ENCODE results near the gene LMNB1.
"Not testable (repeated sequence)": the region's sequence is repeated elsewhere in the genome, so short reads cannot be mapped to it uniquely, and the experiment has no call there.

LMNB1 gene, protein sequence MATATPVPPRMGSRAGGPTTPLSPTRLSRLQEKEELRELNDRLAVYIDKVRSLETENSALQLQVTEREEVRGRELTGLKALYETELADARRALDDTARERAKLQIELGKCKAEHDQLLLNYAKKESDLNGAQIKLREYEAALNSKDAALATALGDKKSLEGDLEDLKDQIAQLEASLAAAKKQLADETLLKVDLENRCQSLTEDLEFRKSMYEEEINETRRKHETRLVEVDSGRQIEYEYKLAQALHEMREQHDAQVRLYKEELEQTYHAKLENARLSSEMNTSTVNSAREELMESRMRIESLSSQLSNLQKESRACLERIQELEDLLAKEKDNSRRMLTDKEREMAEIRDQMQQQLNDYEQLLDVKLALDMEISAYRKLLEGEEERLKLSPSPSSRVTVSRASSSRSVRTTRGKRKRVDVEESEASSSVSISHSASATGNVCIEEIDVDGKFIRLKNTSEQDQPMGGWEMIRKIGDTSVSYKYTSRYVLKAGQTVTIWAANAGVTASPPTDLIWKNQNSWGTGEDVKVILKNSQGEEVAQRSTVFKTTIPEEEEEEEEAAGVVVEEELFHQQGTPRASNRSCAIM

DNA sequence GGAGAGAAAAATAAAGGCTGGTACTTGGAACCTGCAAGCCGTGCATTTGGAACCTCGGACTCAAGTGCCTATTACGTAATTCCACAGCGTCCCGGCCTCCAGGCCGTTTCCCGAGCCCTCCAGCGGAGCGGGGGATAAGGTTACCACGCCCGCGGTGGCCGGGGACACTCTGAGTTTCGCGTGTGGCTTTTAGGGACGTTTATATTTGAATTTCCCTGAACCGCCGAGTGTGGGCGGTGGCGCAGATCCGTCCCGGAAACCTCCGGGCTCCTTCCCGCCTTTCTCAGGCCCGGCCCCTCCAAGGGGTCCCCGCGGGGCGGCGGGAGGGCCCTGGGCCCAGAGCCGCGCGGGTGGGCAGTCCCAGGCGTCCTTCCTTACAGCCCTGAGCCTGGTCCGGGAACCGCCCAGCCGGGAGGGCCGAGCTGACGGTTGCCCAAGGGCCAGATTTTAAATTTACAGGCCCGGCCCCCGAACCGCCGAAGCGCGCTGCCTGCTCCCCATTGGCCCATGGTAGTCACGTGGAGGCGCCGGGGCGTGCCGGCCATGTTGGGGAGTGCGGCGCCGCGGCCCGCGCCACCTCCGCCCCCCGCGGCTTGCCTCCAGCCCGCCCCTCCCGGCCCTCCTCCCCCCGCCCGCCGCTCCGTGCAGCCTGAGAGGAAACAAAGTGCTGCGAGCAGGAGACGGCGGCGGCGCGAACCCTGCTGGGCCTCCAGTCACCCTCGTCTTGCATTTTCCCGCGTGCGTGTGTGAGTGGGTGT lies at the start of gene LMNB1:
LMNB1 (plus strand) TSS at position 638 of the 758 bp plus-strand sequence. CDS start 373 bp downstream, outside the sequence.
- peak; percentile 99 for DNase-seq (ENCODE audit: low read depth)
- peak within 1 kb of the TSS; percentile 84 for H3K4me3 ChIP-seq (ENCODE audit: low read depth, low read length)
- TF ChIP-seq, protein P1, sequence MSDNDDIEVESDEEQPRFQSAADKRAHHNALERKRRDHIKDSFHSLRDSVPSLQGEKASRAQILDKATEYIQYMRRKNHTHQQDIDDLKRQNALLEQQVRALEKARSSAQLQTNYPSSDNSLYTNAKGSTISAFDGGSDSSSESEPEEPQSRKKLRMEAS (IDR thresholded peaks at IDR 0.05; ENCODE audit: low read depth, low read length) = peak; percentile 97
- peak; percentile 56 for TF ChIP-seq POLR2A (IDR thresholded peaks at IDR 0.05; ENCODE audit: extremely low read depth, insufficient read length)
- TF ChIP-seq, protein P2, sequence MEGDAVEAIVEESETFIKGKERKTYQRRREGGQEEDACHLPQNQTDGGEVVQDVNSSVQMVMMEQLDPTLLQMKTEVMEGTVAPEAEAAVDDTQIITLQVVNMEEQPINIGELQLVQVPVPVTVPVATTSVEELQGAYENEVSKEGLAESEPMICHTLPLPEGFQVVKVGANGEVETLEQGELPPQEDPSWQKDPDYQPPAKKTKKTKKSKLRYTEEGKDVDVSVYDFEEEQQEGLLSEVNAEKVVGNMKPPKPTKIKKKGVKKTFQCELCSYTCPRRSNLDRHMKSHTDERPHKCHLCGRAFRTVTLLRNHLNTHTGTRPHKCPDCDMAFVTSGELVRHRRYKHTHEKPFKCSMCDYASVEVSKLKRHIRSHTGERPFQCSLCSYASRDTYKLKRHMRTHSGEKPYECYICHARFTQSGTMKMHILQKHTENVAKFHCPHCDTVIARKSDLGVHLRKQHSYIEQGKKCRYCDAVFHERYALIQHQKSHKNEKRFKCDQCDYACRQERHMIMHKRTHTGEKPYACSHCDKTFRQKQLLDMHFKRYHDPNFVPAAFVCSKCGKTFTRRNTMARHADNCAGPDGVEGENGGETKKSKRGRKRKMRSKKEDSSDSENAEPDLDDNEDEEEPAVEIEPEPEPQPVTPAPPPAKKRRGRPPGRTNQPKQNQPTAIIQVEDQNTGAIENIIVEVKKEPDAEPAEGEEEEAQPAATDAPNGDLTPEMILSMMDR (IDR thresholded peaks at IDR 0.05; ENCODE audit: low read depth, low read length) = no peak
- peak; percentile 62; the same call in 1 of the 2 replicates for TF ChIP-seq MYC (IDR thresholded peaks at IDR 0.05; ENCODE audit: low read depth, low read length)

DNA sequence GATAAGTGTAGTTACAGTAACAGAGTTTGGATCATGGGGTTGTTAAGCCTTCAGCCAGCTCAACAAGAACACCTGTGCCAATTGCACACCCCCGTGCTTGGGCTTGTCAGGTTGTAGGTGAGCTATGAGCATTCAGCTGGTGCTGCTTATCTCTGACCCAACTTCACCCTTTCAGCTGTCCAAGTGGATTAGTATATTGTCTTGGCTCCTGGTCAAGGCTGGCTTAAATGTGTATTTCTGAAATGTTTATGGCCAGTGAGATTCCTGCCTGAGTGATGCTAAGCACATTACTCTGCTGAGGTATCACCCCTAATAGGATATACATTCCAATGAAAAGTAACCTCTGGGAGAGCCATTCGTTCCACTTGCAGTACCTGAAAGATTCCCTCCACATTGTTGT lies 44.2 kb upstream of the LMNB1 start:
- no peak for DNase-seq (ENCODE audit: low read depth)
- TF ChIP-seq MYC (IDR thresholded peaks at IDR 0.05; ENCODE audit: low read depth, low read length) (no peak), POLR2A (IDR thresholded peaks at IDR 0.05; ENCODE audit: extremely low read depth, insufficient read length) (no peak)
- TF ChIP-seq, protein P1 (IDR thresholded peaks at IDR 0.05; ENCODE audit: low read depth, low read length) = no peak
- TF ChIP-seq, protein P2 (IDR thresholded peaks at IDR 0.05; ENCODE audit: low read depth, low read length) = no peak
- no peak overlapping the region for H3K4me3 ChIP-seq (ENCODE audit: low read depth, low read length)

DNA sequence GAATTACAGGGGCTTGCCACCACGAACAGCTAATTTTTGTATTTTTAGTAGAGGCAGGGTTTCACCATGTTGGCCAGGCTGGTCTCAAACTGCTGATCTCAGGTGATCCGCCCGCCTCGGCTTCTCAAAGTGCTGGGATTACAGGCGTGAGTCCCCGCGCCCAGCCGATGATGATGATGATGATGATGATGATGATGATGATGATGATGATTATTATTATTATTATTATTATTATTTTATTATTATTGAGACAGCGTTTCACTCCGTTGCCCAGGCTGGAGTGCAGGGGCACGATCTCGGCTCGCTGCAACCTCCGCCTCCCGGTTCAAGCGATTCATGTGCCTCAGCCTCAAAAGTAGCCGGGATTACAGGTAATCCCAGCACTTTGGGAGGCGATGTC lies 42.4 kb upstream of the LMNB1 start:
- not testable (repeated sequence) for H3K4me3 ChIP-seq (ENCODE audit: low read depth, low read length); DNase-seq (ENCODE audit: low read depth)

DNA sequence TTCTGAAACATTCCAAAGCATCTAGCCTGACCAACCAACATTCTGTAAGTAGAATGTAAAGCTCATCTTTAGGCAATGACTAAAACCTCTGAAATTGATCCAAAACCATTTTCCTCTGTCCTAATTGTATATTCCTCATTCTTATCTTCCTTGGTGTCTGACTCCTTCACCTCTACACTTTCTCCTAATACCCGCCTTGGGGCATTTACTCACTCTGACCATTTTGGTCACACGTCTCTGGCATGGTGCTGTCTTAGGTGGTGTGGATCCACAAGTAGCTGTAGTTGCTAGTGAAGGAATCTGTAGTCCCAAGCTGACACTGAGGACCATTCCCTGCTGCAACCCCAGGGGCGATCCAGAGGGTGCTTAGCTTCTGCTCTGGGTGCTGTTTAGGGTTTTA lies 40.8 kb upstream of the LMNB1 start:
- no peak overlapping the region for H3K4me3 ChIP-seq (ENCODE audit: low read depth, low read length)
- no peak for DNase-seq (ENCODE audit: low read depth)
- TF ChIP-seq MYC (IDR thresholded peaks at IDR 0.05; ENCODE audit: low read depth, low read length) (no peak), POLR2A (IDR thresholded peaks at IDR 0.05; ENCODE audit: extremely low read depth, insufficient read length) (no peak)
- TF ChIP-seq, protein P2 (IDR thresholded peaks at IDR 0.05; ENCODE audit: low read depth, low read length) = no peak
- TF ChIP-seq, protein P1 (IDR thresholded peaks at IDR 0.05; ENCODE audit: low read depth, low read length) = no peak

DNA sequence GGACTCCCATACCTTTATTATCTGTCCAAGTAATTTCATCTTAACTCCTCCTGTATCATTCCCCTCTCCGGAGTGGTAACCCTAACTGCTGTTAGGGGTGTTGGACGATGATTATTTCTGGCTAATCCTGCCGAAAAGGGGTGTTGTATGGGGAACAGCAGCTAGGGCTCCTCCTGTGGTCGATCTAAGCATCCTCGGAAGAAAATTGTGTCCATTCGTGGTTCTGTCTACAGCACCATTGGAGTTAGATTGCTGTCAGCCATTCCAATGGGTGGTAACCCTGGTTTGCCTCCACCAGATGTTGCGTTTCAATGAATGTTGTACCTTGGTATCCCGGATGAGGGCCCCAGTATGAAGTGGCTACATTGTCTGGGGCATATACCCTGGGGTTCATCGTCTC lies 35.6 kb upstream of the LMNB1 start:
- TF ChIP-seq POLR2A (IDR thresholded peaks at IDR 0.05; ENCODE audit: extremely low read depth, insufficient read length) (no peak), MYC (IDR thresholded peaks at IDR 0.05; ENCODE audit: low read depth, low read length) (no peak)
- TF ChIP-seq, protein P1 (IDR thresholded peaks at IDR 0.05; ENCODE audit: low read depth, low read length) = no peak
- TF ChIP-seq, protein P2 (IDR thresholded peaks at IDR 0.05; ENCODE audit: low read depth, low read length) = no peak
- H3K4me3 ChIP-seq (ENCODE audit: low read depth, low read length) = no peak overlapping the region
- no peak for DNase-seq (ENCODE audit: low read depth)

DNA sequence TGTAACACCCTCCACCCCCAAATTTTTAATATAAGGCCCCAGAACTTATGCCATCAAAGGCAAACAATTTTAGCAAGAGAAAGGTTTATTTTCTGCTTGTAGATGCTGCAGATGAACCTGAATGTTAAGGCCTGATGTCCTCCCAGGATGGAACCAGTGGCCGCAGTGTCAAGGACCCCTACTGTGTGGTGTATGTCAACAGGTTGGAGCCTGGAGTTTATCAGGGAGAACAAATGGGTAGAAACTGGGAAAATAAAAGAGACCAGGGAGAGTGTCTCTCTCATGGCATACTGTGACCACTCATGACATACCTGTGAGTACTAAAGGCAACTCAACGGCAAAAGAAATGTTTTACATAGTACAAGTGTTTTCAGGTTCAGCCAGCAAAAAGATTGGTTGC lies 34.5 kb upstream of the LMNB1 start:
- no peak for DNase-seq (ENCODE audit: low read depth)
- no peak overlapping the region for H3K4me3 ChIP-seq (ENCODE audit: low read depth, low read length)
- no peak for TF ChIP-seq POLR2A (IDR thresholded peaks at IDR 0.05; ENCODE audit: extremely low read depth, insufficient read length)
- TF ChIP-seq MYC (IDR thresholded peaks at IDR 0.05; ENCODE audit: low read depth, low read length) = no peak
- TF ChIP-seq, protein P1 (IDR thresholded peaks at IDR 0.05; ENCODE audit: low read depth, low read length) = no peak
- TF ChIP-seq, protein P2 (IDR thresholded peaks at IDR 0.05; ENCODE audit: low read depth, low read length) = no peak
